ENCODE measurements around the gene MED15.

DNA sequence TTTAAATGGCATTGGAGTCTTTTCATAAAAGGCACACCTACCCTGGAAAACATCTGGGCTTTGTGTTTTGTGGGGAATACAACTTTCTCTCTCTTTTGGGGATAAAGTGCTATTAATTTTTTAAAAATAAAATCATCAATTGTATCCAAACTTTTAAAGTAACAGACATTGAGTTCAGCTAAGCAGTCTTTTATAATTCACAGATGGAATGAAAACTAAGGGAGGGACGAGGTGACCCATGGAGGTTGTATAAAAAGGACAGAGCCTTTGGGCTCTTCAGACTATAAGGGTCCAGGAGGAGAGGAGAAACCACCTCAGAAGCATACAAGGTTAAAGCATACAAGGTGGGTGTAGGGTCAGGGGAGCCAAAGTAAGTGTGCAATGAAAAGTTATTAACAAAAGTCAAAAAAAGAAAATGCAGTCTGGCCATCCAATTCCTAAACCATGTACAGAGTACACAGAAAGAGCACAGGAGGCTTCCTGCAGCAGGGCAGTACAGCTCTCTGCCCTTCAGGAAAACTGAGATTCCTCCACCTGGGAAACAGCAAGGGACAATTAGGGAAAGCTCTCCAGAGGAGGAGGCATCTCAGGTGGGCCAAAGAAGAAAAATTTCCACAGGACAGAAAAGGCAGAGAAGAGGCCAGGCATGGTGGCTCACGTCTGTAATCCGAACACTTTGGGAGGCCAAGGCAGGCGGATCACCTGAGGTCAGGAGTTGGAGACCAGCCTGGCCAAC is 22.3 kb upstream of the MED15 start:
- TF ChIP-seq, protein P1, sequence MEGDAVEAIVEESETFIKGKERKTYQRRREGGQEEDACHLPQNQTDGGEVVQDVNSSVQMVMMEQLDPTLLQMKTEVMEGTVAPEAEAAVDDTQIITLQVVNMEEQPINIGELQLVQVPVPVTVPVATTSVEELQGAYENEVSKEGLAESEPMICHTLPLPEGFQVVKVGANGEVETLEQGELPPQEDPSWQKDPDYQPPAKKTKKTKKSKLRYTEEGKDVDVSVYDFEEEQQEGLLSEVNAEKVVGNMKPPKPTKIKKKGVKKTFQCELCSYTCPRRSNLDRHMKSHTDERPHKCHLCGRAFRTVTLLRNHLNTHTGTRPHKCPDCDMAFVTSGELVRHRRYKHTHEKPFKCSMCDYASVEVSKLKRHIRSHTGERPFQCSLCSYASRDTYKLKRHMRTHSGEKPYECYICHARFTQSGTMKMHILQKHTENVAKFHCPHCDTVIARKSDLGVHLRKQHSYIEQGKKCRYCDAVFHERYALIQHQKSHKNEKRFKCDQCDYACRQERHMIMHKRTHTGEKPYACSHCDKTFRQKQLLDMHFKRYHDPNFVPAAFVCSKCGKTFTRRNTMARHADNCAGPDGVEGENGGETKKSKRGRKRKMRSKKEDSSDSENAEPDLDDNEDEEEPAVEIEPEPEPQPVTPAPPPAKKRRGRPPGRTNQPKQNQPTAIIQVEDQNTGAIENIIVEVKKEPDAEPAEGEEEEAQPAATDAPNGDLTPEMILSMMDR (IDR thresholded peaks at IDR 0.05 in 4 of 5, conservative IDR thresholded peaks at IDR 0.05 in 1 of 5) = no peak
- no peak for TF ChIP-seq POLR2A (IDR thresholded peaks at IDR 0.05)

Data from gastrocnemius medialis (tissue), 4 donors.